Caco-2 (cell line): ENCODE results near the gene GTF3A. TPM values are rescaled to one million over a fixed set of nuclear protein-coding genes. Genes with fewer than 3 reads are reported as not detected.

ENCODE experiments used
- BruUV-seq: library from RNA; stranded (reverse); fragments of 400-500 nt; replicated peaks from 2 replicates; lab custom pipeline; 2021; lab: Mats Ljungman, UMichigan
- CTCF ChIA-PET: fragments of 300-600 bp; sonication (Branson Sonifier 250); formaldehyde crosslinking; loops from one replicate; lab custom pipeline; 2022; ENCODE audit warnings: antibody characterized with exemption; lab: Charles Lee
- POLR2A ChIA-PET: fragments of 300-600 bp; sonication (Branson Sonifier 250); formaldehyde crosslinking; loops from one replicate; lab custom pipeline; 2022; ENCODE audit warnings: antibody characterized with exemption; lab: Charles Lee
- DNase-seq, 2 experiments: peaks; one replicate each; pipeline versions ENCODE4 v3.0.0 to v3.0.0-alpha.2; 2020 to 2022
- H3K27me3 ChIP-seq: replicated peaks from 2 replicates; pipeline ENCODE4 v1.6.0; 2011; ENCODE audit warnings: low read length; ENCODE audit not compliant: control insufficient read depth, insufficient read depth
- H3K36me3 ChIP-seq: 2 replicates; pipeline ENCODE4 v1.5.1; 2011; ENCODE audit warnings: low read length; ENCODE audit not compliant: control insufficient read depth, insufficient read depth
- H3K4me1 ChIP-seq: fragments of 250-450 bp; sonication (Bioruptor Pico); 2 replicates; pipeline ENCODE4 v1.5.1; 2020; ENCODE audit warnings: mild to moderate bottlenecking
- H3K4me3 ChIP-seq: 2 replicates; pipeline ENCODE4 v1.5.1; 2011; ENCODE audit warnings: low read depth, mild to moderate bottlenecking, control low read depth, low read length
- H3K9me3 ChIP-seq: fragments of 250-450 bp; sonication (Bioruptor Pico); 2 replicates; pipeline ENCODE4 v1.5.1; 2020; ENCODE audit warnings: mild to moderate bottlenecking, moderate library complexity
- H3K27ac Mint-ChIP-seq: one replicate; pipeline ENCODE4 v1.8.0; 2022; ENCODE audit warnings: mixed read lengths; ENCODE audit not compliant: unreplicated experiment
- H3K27me3 Mint-ChIP-seq: one replicate; pipeline ENCODE4 v1.8.0; 2022; ENCODE audit warnings: mixed read lengths; ENCODE audit not compliant: insufficient read depth, unreplicated experiment
- H3K36me3 Mint-ChIP-seq: one replicate; pipeline ENCODE4 v1.8.0; 2022; ENCODE audit warnings: mild to moderate bottlenecking, mixed read lengths; ENCODE audit not compliant: insufficient read depth, unreplicated experiment
- H3K4me1 Mint-ChIP-seq: one replicate; pipeline ENCODE4 v1.8.0; 2022; ENCODE audit warnings: low read depth, mixed read lengths; ENCODE audit not compliant: unreplicated experiment
- H3K4me3 Mint-ChIP-seq: one replicate; pipeline ENCODE4 v1.8.0; 2022; ENCODE audit warnings: mild to moderate bottlenecking, moderate library complexity, mixed read lengths; ENCODE audit not compliant: unreplicated experiment
- H3K9me3 Mint-ChIP-seq: one replicate; pipeline ENCODE4 v1.8.0; 2022; ENCODE audit warnings: mixed read lengths; ENCODE audit not compliant: unreplicated experiment
- CTCF ChIP-seq, 2 experiments: fragments of 200-600 bp in 1 of 2; IDR thresholded peaks; 1 replicate in 1 of 2; 2 replicates in 1 of 2; pipeline versions ENCODE4 v1.5.1 to v1.8.0; 2011 to 2022; ENCODE audit warnings: antibody characterized with exemption in 1 of 2, control low read depth in 1 of 2, inconsistent platforms in 1 of 2, low read depth in 1 of 2, low read length in 1 of 2, mild to moderate bottlenecking in 1 of 2, moderate library complexity in 1 of 2; ENCODE audit not compliant: insufficient read depth in 1 of 2, severe bottlenecking in 1 of 2, unreplicated experiment in 1 of 2
- intact Hi-C: fragments of 100-400 bp; cut with micrococcal nuclease; formaldehyde crosslinking; loops from one replicate; pipeline ENCODE4 v1.10.0; 2022; ENCODE audit not compliant: unreplicated experiment
- total RNA-seq: library from RNA; stranded (reverse); gene quantifications from 2 replicates; pipeline ENCODE4 v1.2.3, GENCODE V29; 2022

GTF3A gene
- total RNA-seq, 1 experiment from 2014 or later = 141 TPM

- Histone ChIP-seq H3K36me3 (no peaks in the 10 kb centered on the region), H3K4me1 (no peaks in the 10 kb centered on the region), H3K9me3 (no peaks in the 10 kb centered on the region), H3K27me3 (no peaks in the 10 kb centered on the region), H3K4me3 (no peak overlapping the region)
- no peaks in the 10 kb centered on the region for H3K36me3 Mint-ChIP-seq
- DNase-seq = no peak
- intact Hi-C loops = no loop called here
- CTCF ChIA-PET = interaction anchor here (0.6 to 0.8 kb wide), 2 partner anchors 11 to 345 kb away, joined by 3 read pairs; no protein-coding TSS in a partner anchor
- no peaks in the 10 kb centered on the region for H3K4me1 Mint-ChIP-seq
- no TSS peak for BruUV-seq
- H3K27ac Mint-ChIP-seq = no peak overlapping the region
- H3K4me3 Mint-ChIP-seq = no peak overlapping the region
- H3K9me3 Mint-ChIP-seq = no peaks in the 10 kb centered on the region
- no peak for TF ChIP-seq CTCF (IDR thresholded peaks at IDR 0.05; ENCODE audit: insufficient read depth in 1 of 2, low read depth in 1 of 2, low read length in 1 of 2, severe bottlenecking in 1 of 2, unreplicated experiment in 1 of 2)
- H3K27me3 Mint-ChIP-seq = no peaks in the 10 kb centered on the region
- POLR2A ChIA-PET = no interaction called here
Measured at GRCh38 chr13:27463500-27463899, 39.1 kb downstream of the GTF3A start.

- POLR2A ChIA-PET = no interaction called here
Measured at GRCh38 chr13:27465611-27466010, 41.2 kb downstream of the GTF3A start.

GRCh38 chr13:27466513-27466912 lies 42.1 kb downstream of the GTF3A start:
- ChIA-PET POLR2A (no interaction called here), CTCF (no interaction called here)
- no peaks in the 10 kb centered on the region for H3K27me3 ChIP-seq
- no peak overlapping the region for H3K27ac Mint-ChIP-seq
- no peaks in the 10 kb centered on the region for H3K9me3 ChIP-seq
- no peaks in the 10 kb centered on the region for H3K36me3 ChIP-seq
- peaks cover 7% of the 10 kb centered on the region; the same call in 1 of the 2 replicates for H3K4me1 ChIP-seq
- intact Hi-C loops = no loop called here
- no peak for DNase-seq
- H3K27me3 Mint-ChIP-seq = no peaks in the 10 kb centered on the region
- H3K9me3 Mint-ChIP-seq = no peaks in the 10 kb centered on the region
- BruUV-seq = no TSS peak
- H3K4me1 Mint-ChIP-seq = peaks cover 4% of the 10 kb centered on the region
- no peak for TF ChIP-seq CTCF (IDR thresholded peaks at IDR 0.05; ENCODE audit: insufficient read depth in 1 of 2, low read depth in 1 of 2, low read length in 1 of 2, severe bottlenecking in 1 of 2, unreplicated experiment in 1 of 2)
- H3K4me3 Mint-ChIP-seq = no peak overlapping the region
- H3K4me3 ChIP-seq = no peak overlapping the region
- H3K36me3 Mint-ChIP-seq = no peaks in the 10 kb centered on the region

More at GRCh38 chr13:27465611-27466010, 41.2 kb downstream of the GTF3A start:
- intact Hi-C loops = no loop called here
- H3K4me1 Mint-ChIP-seq = peaks cover 4% of the 10 kb centered on the region
- H3K27me3 Mint-ChIP-seq = no peaks in the 10 kb centered on the region
- H3K36me3 Mint-ChIP-seq = no peaks in the 10 kb centered on the region
- H3K36me3 ChIP-seq = no peaks in the 10 kb centered on the region
- no peak overlapping the region for H3K27ac Mint-ChIP-seq
- no TSS peak for BruUV-seq
- peaks cover 7% of the 10 kb centered on the region; the same call in 1 of the 2 replicates for H3K4me1 ChIP-seq
- TF ChIP-seq CTCF (IDR thresholded peaks at IDR 0.05; ENCODE audit: insufficient read depth in 1 of 2, low read depth in 1 of 2, low read length in 1 of 2, severe bottlenecking in 1 of 2, unreplicated experiment in 1 of 2) = no peak
- CTCF ChIA-PET = interaction anchor here (0.6 kb wide), 1 partner anchor 11 kb away, joined by 10 read pairs; no protein-coding TSS in a partner anchor
- no peaks in the 10 kb centered on the region for H3K9me3 ChIP-seq
- H3K27me3 ChIP-seq = no peaks in the 10 kb centered on the region
- H3K9me3 Mint-ChIP-seq = no peaks in the 10 kb centered on the region
- H3K4me3 Mint-ChIP-seq = no peak overlapping the region
- DNase-seq = no peak
- H3K4me3 ChIP-seq = no peak overlapping the region
